ENCODE data around the gene GALNT15.

GRCh38 chr3:16187213-16187790 is 12.8 kb downstream of the GALNT15 start:
- TF ChIP-seq CTCF (conservative IDR thresholded peaks at IDR 0.05; ENCODE audit: low read depth, low read length) (no peak), BHLHE40 (IDR thresholded peaks at IDR 0.05; ENCODE audit: low read depth, low read length) (no peak), ELK1 (IDR thresholded peaks at IDR 0.05; ENCODE audit: borderline replicate concordance, low read depth, low read length) (no peak), MAZ (IDR thresholded peaks at IDR 0.05; ENCODE audit: borderline replicate concordance, low read depth, low read length) (no peak), RFX5 (IDR thresholded peaks at IDR 0.05; ENCODE audit: low read depth, low read length) (no peak)
